NCI-H774 (cell line): ENCODE results near the gene RALGAPB.
"Not testable (repeated sequence)": the region's sequence is repeated elsewhere in the genome, so short reads cannot be mapped to it uniquely, and the experiment has no call there.

ENCODE experiments used
- DNase-seq: peaks from one replicate; lab custom pipeline; 2025; lab: John Stamatoyannopoulos, UW

The RALGAPB gene

DNA sequence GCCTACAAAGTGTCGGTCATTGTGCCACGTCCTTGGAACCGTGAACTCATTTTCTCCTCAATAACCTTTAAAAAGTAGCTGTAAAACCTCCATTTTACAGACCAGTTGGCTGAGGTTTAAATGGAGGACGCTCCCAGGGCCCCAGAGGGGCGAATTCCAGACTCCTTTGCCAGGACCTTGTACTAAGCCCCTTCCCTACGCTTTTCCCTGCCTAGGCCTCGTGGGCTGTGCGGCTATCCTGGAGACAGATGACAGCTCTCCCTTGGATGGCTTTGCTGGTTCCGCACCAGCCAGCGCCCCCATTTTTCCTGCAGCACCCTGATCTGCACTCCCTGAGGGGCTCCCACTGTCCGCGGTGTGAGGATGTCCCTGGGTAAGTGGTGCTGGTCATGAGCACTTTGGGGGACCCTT is 25.4 kb upstream of the RALGAPB start:
- DNase-seq: no peak

DNA sequence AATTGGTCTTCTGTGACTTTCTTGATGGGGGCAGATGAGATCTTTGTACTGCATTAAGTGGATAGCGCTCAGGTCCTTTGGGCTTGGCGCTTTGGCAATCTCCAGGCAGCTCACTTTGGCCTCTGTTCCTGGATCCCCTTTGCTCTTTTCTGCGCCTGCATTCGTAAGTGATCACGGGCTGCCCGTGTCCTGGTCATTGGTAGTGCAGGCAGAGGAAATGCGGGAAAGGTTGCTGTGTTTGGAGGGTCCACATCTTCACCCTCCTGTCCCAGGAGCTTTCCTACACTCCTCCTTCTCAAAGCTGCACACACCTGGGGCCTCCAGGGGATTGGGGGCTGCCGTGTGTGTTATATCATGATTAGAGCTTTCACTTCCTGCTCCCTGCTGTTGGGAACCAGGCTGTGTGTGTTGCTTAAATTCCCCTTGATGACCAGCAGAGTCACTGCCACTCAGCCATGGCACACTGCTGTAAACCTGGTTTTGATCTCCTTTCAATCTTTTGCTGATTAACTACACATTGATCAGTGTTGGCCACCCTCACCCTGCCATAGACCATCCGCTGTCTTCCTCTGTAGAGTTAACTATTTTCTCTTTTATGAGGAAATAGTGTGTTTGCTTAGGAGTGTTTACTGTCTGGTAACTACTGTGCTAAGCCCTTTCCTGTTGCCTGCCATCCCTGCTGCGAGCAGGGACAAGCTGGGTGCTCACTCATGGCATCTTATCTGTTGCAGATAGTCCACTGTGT is 24.5 kb upstream of the RALGAPB start:
- no peak for DNase-seq

DNA sequence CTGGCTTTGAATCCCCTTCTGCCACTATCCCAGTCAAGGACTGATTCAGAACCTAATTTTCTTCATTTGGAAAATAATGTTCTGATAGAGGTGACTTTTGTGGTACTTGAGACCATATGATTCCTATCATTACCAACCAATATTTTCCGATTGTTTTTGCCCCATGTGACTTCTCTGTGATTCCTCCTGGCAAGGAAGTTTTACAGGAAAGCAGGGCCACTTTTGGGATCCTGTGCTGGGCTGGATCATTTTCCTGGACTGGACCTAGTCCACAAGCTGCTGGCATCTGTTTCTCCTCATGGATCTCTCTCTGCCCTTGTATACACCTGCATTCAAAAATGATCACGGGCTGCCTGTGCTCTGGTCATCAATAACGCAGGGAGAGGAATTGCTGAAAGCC is 23.6 kb upstream of the RALGAPB start:
- no peak for DNase-seq

DNA sequence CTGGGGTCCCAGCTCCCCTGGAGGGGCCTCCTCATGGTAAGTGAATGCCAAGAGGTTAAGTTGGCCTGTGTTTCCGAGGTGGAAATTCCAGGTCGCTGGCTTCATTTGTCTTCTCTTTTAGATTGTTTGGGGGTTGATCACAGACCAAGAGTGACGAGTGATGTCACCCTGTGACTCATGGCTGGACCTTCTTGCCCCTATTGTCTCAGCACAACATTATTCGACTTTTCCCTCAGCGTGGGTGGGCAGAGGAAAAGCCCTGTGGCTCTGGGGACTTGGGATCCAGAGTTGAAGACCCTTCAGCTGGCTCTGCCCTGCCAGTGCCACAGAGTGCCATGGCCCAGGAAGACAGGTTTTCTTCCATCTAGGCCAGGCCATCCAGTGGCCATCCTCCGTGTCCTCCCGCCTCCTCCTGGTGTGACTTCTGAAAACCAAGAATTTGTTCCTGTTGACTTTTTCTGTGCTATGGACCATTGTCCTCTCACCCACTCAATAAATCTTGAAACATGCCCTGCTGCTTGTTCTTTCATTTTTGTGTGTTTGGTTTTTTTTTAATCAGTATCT is 22.1 kb upstream of the RALGAPB start:
- no peak for DNase-seq

DNA sequence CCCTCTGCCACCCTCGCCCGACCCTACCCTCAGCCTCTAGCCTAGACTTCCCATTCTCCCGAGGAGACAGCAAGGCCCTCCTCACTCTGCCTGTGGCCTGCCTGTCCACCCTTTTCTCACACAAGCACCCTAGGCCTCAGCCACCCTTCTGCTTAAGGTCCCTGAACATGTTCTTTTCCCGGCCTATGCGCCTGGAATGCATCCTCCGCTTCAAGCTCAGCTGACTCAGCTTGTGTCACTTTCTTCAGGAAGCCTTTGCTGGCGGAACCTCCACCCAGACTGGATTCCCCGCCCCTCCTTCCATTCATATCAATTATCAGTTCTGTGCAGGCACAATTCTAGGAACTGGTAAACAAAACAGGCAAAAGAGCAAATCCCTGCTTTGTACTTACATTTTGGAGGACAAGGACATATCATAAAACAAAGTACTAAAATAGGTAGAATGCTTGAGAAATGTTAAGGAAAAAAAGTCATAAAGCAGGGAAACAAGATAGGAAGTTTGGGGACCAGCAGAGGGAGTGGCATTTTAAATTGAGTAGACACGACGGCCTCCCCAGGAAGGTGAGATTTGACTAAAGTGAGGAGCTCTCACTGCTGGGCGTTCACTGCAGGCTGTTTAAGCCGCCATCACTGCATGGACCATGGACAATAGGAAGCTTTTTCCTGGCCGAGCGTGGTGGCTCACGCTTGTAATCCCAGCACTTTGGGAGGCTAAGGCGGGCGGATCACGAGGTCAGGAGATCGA is 19.6 kb upstream of the RALGAPB start:
- no peak for DNase-seq

DNA sequence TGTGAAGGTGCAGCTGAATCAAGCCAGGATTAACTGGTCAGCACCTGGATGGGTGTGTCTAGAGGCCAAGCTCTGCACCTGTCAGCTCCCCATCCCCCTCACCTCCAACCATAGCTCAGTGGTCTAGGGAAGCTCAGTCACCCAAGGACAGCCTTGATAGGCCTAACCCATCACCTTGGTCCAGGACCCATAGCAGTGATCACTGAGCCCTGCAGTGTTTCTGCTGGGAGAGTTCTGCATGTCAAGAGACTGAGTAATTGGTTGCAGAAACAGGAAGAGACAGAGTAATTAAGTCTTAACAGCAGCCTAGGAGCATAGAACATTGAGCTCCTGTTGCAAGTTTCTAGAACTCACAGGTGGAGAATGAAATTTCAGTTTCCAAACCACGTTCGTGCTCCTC is 18.7 kb upstream of the RALGAPB start:
- DNase-seq: no peak

DNA sequence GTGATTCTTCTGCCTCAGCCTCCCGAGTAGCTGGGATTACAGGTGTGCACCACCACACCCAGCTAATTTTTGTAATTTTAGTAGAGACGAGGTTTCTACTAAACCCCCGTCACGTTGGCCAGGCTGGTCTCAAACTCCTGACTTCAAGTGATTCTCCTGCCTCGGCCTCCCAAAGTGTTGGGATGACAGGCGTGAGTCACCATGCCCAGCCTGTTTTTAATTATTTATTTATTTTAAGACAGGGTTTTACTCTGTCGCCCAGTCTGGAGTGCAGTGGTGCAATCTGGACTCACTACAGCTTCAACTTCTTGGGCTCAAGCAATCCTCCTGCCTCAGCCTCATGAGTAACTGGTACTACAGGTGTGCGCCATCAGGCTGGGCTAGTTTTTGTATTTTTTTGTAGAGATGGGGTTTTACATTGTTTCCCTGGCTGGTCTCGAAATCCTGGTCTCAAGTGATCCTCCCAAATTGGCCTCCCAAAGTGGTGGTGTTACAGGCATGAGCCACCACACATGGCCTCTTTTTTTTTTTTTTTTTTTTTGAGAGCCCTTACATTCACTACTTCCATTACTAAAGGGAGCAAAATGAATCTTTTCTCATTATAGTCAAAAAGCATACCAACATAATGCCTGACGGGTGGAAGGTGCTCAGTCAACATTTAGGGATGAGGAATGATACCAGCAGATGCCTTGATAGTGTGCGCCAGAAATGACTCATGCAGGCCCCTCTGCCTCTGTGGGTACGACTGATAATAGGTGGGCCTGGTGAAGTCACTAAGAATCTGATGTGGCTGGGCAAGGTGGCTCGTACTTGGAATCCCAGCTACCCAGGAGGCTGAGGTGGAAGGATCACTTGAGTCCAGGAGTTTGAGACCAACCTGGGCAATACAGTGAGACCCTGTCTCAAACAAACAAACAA is 17.8 kb upstream of the RALGAPB start:
- DNase-seq: no peak

DNA sequence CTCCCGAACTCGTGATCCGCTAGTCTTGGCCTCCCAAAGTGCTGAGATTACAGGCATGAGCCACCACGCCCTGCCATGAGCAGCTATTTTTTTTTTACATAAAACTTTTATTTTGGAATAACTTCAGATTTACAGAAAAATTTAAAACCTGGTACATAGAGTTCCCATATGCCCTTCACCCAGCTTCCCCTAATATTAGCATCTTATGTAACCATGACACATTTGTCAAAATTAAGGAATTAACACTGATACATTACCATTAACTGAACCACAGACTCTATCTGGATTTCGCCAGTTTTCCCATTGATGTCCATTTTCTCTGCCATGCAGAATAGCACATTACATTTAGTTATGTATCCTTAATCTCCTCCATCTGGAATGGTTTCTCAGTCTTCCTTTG is 14.3 kb upstream of the RALGAPB start:
- no peak for DNase-seq

DNA sequence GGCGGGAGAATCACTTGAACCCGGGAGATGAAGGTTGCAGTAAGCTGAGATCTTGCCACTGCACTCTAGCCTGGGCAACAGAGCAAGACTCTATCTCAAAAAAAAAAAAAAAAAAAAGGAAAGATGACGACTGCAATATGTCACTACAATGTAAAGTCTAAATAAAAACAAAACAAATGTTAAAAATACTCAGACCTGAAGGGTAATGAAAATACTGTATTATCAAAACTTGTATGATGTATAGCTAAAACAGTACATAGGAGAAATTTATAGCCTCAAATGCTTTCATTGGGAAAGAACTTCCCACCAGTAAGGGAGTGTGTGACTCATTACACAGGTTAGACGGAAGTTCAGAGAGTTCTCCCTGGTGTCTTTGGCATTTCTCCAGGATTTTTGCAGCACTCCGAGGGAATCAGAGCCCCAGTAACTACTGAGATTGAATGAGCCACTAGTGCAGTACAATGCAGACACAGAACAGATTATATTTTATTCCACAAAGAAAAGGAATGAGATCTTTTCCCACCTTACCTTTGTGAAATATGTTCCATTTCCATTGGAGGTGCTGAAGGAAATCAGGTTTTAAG is 12.5 kb upstream of the RALGAPB start:
- peak; percentile 60 for DNase-seq

DNA sequence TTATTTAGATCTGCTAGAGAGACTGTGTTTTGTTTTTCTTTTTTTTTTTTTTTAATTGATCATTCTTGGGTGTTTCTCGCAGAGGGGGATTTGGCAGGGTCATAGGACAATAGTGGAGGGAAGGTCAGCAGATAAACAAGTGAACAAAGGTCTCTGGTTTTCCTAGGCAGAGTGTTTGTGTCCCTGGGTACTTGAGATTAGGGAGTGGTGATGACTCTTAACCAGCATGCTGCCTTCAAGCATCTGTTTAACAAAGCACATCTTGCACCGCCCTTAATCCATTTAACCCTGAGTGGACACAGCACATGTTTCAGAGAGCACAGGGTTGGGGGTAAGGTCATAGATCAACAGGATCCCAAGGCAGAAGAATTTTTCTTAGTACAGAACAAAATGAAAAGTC is 12.0 kb upstream of the RALGAPB start:
- DNase-seq: not testable (repeated sequence)

DNA sequence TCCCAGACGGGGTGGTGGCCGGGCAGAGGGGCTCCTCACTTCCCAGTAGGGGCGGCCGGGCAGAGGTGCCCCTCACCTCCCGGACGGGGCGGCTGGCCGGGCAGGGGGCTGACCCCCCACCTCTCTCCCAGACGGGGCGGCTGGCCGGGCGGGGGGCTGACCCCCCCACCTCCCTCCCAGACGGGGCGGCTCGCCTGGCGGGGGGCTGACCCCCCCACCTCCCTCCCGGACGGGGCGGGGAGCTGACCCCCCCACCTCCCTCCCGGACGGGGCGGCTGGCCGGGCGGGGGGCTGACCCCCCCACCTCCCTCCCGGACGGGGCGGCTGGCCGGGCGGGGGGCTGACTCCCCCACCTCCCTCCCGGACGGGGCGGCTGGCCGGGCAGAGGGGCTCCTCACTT is 11.5 kb upstream of the RALGAPB start:
- not testable (repeated sequence) for DNase-seq

DNA sequence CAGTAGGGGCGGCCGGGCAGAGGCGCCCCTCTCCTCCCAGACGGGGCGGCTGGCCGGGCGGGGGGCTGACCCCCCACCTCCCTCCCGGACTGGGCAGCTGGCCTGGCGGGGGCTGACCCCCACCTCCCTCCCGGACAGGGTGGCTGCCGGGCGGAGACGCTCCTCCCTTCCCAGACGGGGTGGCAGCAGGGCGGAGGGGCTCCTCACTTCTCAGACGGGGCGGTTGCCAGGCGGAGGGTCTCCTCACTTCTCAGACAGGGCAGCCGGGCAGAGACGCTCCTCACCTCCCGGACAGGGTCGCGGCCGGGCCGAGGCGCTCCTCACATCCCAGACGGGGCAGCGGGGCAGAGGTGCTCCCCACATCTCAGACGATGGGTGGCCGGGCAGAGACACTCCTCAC is 11.1 kb upstream of the RALGAPB start:
- not testable (repeated sequence) for DNase-seq

DNA sequence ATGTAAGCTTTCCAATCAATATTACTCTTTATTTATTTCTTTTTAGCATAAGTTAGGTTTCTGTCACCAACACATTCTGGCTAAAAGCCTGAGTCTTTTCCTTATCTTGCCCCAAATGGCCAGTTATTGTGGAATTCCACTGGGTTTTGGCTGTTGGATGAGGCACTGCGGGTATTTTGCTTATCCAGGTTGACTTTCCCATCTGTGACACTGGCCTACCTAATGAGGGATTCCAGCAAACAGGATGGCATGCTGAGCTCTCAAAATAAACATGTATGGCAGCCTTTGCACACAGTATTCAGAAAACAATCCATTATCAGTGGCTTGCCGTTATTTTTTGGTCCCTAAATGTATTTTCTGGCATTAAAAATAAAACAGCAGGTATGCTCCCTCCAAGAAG is 6.5 kb upstream of the RALGAPB start:
- no peak for DNase-seq

DNA sequence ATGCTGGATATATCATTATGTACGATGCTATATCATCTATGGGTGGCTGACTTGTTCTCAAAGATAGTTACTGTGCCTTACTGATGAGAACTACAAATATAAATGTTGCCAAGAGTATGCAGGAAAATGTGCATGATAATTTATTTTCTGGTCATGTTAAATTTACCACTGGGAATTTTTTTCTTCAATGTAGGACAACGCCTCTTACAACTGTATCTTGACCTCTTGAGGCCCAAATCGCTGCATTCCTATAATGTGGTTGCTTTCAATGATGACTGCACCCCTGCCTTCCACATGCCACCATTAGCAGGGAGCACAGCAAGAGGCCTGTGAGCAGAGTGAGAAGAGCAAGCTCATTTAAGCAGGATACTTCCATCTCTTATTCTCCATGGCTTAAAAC is 5.7 kb upstream of the RALGAPB start:
- no peak for DNase-seq

DNA sequence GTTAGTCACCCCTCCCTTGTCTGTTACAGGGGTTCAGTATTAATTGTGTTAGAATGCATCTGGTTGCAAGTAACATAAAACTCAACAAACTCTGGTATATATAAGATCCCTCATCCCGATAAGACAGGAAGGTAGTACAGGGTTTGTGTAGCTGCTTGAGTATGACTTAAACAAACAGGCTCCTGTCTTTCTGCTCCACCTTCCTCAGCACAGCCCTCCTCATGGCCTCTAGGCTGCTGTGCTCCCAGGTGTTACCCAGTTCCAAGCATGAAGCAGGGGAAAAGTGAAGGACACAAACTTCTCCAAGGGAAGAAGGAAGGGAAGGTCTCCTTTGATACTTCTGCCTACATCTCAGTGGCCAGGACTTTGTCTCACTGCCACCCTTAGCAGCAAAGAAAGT is 1.4 kb upstream of the RALGAPB start:
- no peak for DNase-seq

DNA sequence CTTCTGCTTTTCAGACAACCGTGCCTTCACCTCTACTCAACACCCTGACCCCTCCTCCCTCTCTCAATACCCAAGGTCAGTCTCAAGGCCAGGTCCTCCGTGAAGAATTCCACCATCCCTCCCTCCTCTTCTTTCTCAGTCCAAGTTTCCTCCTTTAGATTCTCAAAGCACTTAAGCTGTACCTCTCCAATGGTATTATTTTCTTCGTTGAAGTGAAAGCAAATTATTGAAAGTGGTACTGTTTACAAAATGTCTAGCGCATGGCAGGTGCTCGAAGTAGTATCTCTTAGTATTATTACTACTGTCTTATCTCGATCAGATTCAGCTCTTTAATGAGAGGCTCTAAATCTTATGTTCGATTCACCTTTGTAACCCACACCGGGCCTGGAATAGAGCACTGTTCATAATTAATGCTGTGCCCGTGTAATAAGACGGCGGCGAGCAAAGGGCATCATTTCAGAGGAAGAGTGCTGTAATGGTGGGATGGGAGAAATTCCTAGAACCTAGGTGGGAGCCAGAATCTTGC is 593 bp upstream of the RALGAPB start:
- DNase-seq: no peak

DNA sequence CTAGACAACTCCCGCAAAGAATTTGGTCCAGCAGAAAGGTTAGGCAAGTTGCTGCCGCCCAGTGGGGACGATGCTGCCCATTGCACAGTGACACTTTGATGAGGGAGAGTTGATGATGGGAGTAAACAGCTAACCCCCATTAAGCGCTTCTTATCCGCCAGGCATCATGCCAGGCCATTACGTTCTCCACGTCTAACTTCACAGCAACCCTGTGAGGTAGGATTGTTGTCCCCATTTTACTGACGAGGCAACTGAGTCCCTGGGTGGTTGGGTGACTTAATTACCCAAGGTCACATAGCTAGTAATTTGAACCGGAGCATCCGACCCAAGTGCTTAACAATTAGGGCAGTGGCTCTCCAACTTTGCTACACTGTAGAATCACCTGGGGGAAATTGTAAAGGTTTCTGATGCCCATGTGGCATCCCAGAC is 738 bp downstream of the RALGAPB start:
- DNase-seq: no peak

DNA sequence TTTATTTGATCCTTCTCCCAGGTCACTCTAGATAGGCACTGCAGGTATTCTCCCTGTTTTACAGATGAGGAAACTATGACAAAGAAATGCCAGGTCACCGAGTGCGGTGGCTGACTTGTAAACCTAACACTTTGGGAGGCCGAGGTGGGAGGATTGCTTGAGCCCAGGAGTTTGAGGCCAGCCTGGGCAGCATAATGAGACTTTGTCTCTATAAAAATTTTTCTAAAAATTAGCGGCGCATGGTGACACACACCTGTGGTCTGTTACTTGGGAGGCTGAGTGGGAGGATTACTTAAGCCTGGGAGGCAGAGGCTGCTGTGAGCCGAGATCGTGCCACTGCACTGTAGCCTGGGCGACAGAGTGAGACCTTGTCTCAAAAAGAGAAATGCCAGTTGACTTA is 5.1 kb downstream of the RALGAPB start:
- DNase-seq: no peak

DNA sequence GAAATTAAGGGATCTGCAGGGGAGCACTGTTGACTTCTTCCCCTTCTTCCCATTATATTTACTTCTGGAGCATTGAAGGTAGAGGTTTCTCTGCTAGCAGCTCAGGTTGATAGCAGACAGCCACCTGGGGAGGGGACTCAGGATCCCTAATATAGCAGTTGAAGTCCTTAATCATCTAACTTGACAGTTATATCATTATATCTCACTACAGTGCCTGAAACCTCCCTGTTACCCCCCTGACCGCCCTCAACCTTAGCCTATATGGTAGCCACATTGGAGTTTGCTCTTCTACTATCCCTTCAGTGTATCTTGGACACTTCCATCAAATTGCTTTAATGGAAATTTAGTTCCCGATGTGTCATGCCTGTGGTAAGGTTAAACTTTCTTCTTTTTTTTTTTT is 7.0 kb downstream of the RALGAPB start:
- no peak for DNase-seq

DNA sequence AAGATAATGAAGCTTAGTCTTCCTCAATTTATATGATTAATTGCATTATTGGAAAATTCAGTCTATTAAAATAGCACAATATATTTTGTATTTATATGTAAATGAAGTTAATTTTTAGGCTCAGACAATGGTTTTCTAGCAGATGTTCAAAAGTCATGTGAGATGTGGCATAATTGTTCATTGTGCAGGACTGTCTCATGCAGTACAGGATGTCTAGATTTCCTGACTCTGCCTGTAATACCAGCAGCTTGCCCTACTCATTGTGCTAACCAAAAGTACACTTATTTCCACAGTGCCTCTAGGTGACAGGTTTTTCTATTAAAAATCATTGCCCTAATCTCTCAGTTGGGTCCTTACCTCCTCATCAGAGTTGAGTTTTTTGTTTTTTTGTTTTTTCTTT is 12.4 kb downstream of the RALGAPB start:
- DNase-seq: no peak

DNA sequence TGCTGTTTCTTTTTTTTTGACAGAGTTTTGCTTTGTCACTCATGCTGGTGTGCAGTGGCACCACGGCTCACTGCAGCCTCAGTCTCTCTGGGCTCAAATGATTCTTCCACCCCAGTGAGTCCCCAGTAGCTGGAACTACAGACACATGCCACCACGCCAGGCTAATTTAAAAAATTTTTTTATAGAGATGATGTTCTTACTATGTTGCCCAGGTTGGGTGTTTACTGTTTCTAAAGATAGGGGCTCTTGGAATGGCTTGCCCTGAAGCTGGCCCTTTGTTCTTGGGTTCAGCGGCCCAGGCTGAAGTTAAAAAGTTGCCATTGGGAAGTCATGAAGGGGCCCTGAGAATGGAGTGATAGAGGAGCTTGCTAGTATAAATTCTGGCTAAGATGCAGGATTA is 16.5 kb downstream of the RALGAPB start:
- no peak for DNase-seq
